GM12873 (cell line): ENCODE results near the gene SMOC2.

Source experiments
- CTCF ChIP-seq: IDR thresholded peaks from 2 replicates; pipeline ENCODE4 v1.5.1; 2012; ENCODE audit warnings: low read depth, mild to moderate bottlenecking, moderate library complexity, low read length, control low read depth; ENCODE audit not compliant: insufficient read depth; ENCODE audit errors: missing control alignments

Gene SMOC2

GRCh38 chr6:168508903-168509302 lies 67.9 kb downstream of the SMOC2 start:
- no peak for TF ChIP-seq CTCF

- no peak for TF ChIP-seq CTCF
Measured at GRCh38 chr6:168513766-168514165, 72.8 kb downstream of the SMOC2 start.

GRCh38 chr6:168514216-168514615 lies 73.2 kb downstream of the SMOC2 start:
- TF ChIP-seq CTCF: no peak

- no peak for TF ChIP-seq CTCF
Measured at GRCh38 chr6:168515376-168515775, 74.4 kb downstream of the SMOC2 start.

- no peak for TF ChIP-seq CTCF
Measured at GRCh38 chr6:168516944-168517741, 76.2 kb downstream of the SMOC2 start.

- TF ChIP-seq CTCF: no peak
Measured at GRCh38 chr6:168517742-168518347, 76.9 kb downstream of the SMOC2 start.

GRCh38 chr6:168518348-168518745 lies 77.4 kb downstream of the SMOC2 start:
- TF ChIP-seq CTCF: no peak
